Astrocyte (in vitro differentiated cells and primary cell): Measurements from ENCODE around the gene FCRL2. TPM values are rescaled to one million over a fixed set of nuclear protein-coding genes. Genes with fewer than 3 reads are reported as not detected.

ENCODE experiments used
- DNase-seq: peaks from one replicate; pipeline ENCODE4 v3.0.0-alpha.2; 2010; ENCODE audit warnings: low read depth
- FAIRE-seq: peaks from 2 replicates; lab custom pipeline; 2011; peaks lifted over from hg19 to GRCh38; lab: Jason Lieb, UNC
- H2AFZ ChIP-seq: 2 replicates; pipeline ENCODE4 v1.6.0; 2012; ENCODE audit warnings: low read depth, low read length, inconsistent platforms
- H3K27ac ChIP-seq: 2 replicates; pipeline ENCODE4 v1.5.1; 2011; ENCODE audit warnings: low read depth, low read length, inconsistent platforms
- H3K27me3 ChIP-seq: 2 replicates; pipeline ENCODE4 v1.6.0; 2011; ENCODE audit warnings: low read length, inconsistent platforms; ENCODE audit not compliant: insufficient read depth
- H3K36me3 ChIP-seq: 2 replicates; pipeline ENCODE4 v1.5.1; 2011; ENCODE audit warnings: low read length, inconsistent platforms; ENCODE audit not compliant: insufficient read depth
- H3K4me1 ChIP-seq: 2 replicates; pipeline ENCODE4 v1.5.1; 2011; ENCODE audit warnings: low read length, inconsistent platforms; ENCODE audit not compliant: insufficient read depth
- H3K4me2 ChIP-seq: 2 replicates; pipeline ENCODE4 v1.6.0; 2012; ENCODE audit warnings: low read length, inconsistent platforms
- H3K4me3 ChIP-seq: 2 replicates; pipeline ENCODE4 v1.5.1; 2011; ENCODE audit warnings: low read depth, mild to moderate bottlenecking, low read length, inconsistent platforms; ENCODE audit not compliant: insufficient read depth
- H3K79me2 ChIP-seq: 2 replicates; pipeline ENCODE4 v1.6.0; 2012; ENCODE audit warnings: mild to moderate bottlenecking, low read length, inconsistent platforms; ENCODE audit not compliant: insufficient read depth
- H3K9ac ChIP-seq: 2 replicates; pipeline ENCODE4 v1.6.0; 2012; ENCODE audit warnings: mild to moderate bottlenecking, low read length, inconsistent platforms
- H3K9me3 ChIP-seq: 2 replicates; pipeline ENCODE4 v1.5.1; 2012; ENCODE audit warnings: low read depth, mild to moderate bottlenecking, low read length, inconsistent platforms; ENCODE audit not compliant: insufficient read depth
- H4K20me1 ChIP-seq: 2 replicates; pipeline ENCODE4 v1.6.0; 2012; ENCODE audit warnings: low read length, inconsistent platforms; ENCODE audit not compliant: insufficient read depth
- H3K27ac Mint-ChIP-seq: one replicate; pipeline ENCODE4 v1.8.0; 2021; ENCODE audit warnings: mild to moderate bottlenecking, mixed read lengths; ENCODE audit not compliant: unreplicated experiment
- H3K27me3 Mint-ChIP-seq: one replicate; pipeline ENCODE4 v1.8.0; 2021; ENCODE audit warnings: low read depth, mixed read lengths; ENCODE audit not compliant: unreplicated experiment
- H3K36me3 Mint-ChIP-seq: one replicate; pipeline ENCODE4 v1.8.0; 2021; ENCODE audit warnings: low read depth, mixed read lengths; ENCODE audit not compliant: unreplicated experiment
- H3K4me1 Mint-ChIP-seq: one replicate; pipeline ENCODE4 v1.8.0; 2021; ENCODE audit warnings: low read depth, mixed read lengths; ENCODE audit not compliant: unreplicated experiment
- H3K4me3 Mint-ChIP-seq: one replicate; pipeline ENCODE4 v1.8.0; 2021; ENCODE audit warnings: mild to moderate bottlenecking, moderate library complexity, mixed read lengths; ENCODE audit not compliant: unreplicated experiment
- H3K9me3 Mint-ChIP-seq: one replicate; pipeline ENCODE4 v1.8.0; 2021; ENCODE audit warnings: mild to moderate bottlenecking, mixed read lengths; ENCODE audit not compliant: unreplicated experiment
- CTCF ChIP-seq: IDR thresholded peaks from 2 replicates; pipeline ENCODE4 v1.5.1; 2011; ENCODE audit warnings: low read depth, mild to moderate bottlenecking, inconsistent platforms, low read length, moderate library complexity; ENCODE audit not compliant: insufficient read depth
- EZH2 ChIP-seq: IDR thresholded peaks from 2 replicates; pipeline ENCODE4 v1.6.1; 2012; ENCODE audit warnings: mild to moderate bottlenecking, low read length, inconsistent platforms; ENCODE audit not compliant: insufficient read depth
- total RNA-seq: library from RNA; stranded (reverse); gene quantifications from 2 replicates; pipeline ENCODE4 v1.2.1, GENCODE V29; 2021

FCRL2 gene
- total RNA-seq, 1 donor from 2014 or later: not detected

- H4K20me1 ChIP-seq: no peaks in the 10 kb centered on the region
- no peak for TF ChIP-seq EZH2
- DNase-seq (no peak), FAIRE-seq (no peak)
- no peaks in the 10 kb centered on the region for H3K79me2 ChIP-seq
- no peak overlapping the region for H3K4me2 ChIP-seq
- no peaks in the 10 kb centered on the region for H3K9me3 Mint-ChIP-seq
- H2AFZ ChIP-seq: no peak overlapping the region
- H3K27ac Mint-ChIP-seq: no peak overlapping the region
- no peak overlapping the region for H3K9ac ChIP-seq
- H3K27me3 ChIP-seq: no peaks in the 10 kb centered on the region
- no peak overlapping the region for H3K27ac ChIP-seq
- no peak overlapping the region for H3K4me3 Mint-ChIP-seq
- H3K9me3 ChIP-seq: no peaks in the 10 kb centered on the region
- H3K4me1 ChIP-seq: no peaks in the 10 kb centered on the region
- no peaks in the 10 kb centered on the region for H3K36me3 ChIP-seq
- no peaks in the 10 kb centered on the region for H3K27me3 Mint-ChIP-seq
- no peaks in the 10 kb centered on the region for H3K36me3 Mint-ChIP-seq
- H3K4me1 Mint-ChIP-seq: no peaks in the 10 kb centered on the region
- H3K4me3 ChIP-seq: no peak overlapping the region
These were observed 61.2 kb downstream of the FCRL2 start for GRCh38 chr1:157715736-157716135.

GRCh38 chr1:157711802-157712201, 65.1 kb downstream of the FCRL2 start:
- TF ChIP-seq CTCF (no peak), EZH2 (no peak)
- H3K27me3 Mint-ChIP-seq: peaks cover 11% of the 10 kb centered on the region
- FAIRE-seq: no peak

GRCh38 chr1:157704878-157705277, 72.1 kb downstream of the FCRL2 start:
- Mint-ChIP-seq H3K36me3 (no peaks in the 10 kb centered on the region), H3K27me3 (peaks cover 15% of the 10 kb centered on the region), H3K4me1 (no peaks in the 10 kb centered on the region), H3K9me3 (no peaks in the 10 kb centered on the region), H3K27ac (no peak overlapping the region), H3K4me3 (no peak overlapping the region)
- no peaks in the 10 kb centered on the region for H3K79me2 ChIP-seq
- H3K4me3 ChIP-seq: no peak overlapping the region
- H3K27me3 ChIP-seq: no peaks in the 10 kb centered on the region
- H3K9ac ChIP-seq: no peak overlapping the region
- no peaks in the 10 kb centered on the region for H3K9me3 ChIP-seq
- H3K27ac ChIP-seq: no peak overlapping the region
- FAIRE-seq: no peak
- no peak overlapping the region for H3K4me2 ChIP-seq
- H3K36me3 ChIP-seq: no peaks in the 10 kb centered on the region
- no peak for DNase-seq
- no peaks in the 10 kb centered on the region for H4K20me1 ChIP-seq
- no peaks in the 10 kb centered on the region for H3K4me1 ChIP-seq
- TF ChIP-seq CTCF: no peak
- TF ChIP-seq EZH2: no peak
- H2AFZ ChIP-seq: no peak overlapping the region

More at GRCh38 chr1:157711802-157712201, 65.1 kb downstream of the FCRL2 start:
- H4K20me1 ChIP-seq: no peaks in the 10 kb centered on the region
- Mint-ChIP-seq H3K4me3 (no peak overlapping the region), H3K27ac (no peak overlapping the region), H3K4me1 (no peaks in the 10 kb centered on the region), H3K9me3 (no peaks in the 10 kb centered on the region), H3K36me3 (no peaks in the 10 kb centered on the region)
- no peak overlapping the region for H3K4me3 ChIP-seq
- no peaks in the 10 kb centered on the region for H3K27me3 ChIP-seq
- no peaks in the 10 kb centered on the region for H3K4me1 ChIP-seq
- H2AFZ ChIP-seq: no peak overlapping the region
- H3K27ac ChIP-seq: no peak overlapping the region
- no peaks in the 10 kb centered on the region for H3K79me2 ChIP-seq
- no peak overlapping the region for H3K9ac ChIP-seq
- H3K9me3 ChIP-seq: no peaks in the 10 kb centered on the region
- H3K4me2 ChIP-seq: no peak overlapping the region
- DNase-seq: no peak
- no peaks in the 10 kb centered on the region for H3K36me3 ChIP-seq
